Mesodermal cell (in vitro differentiated cells): ENCODE measurements around the gene VCL.
"Not testable (repeated sequence)": the region's sequence is repeated elsewhere in the genome, so short reads cannot be mapped to it uniquely, and the experiment has no call there.

Experiments used
- H3K27ac ChIP-seq: 2 replicates; pipeline ENCODE4 v1.7.0; 2013; ENCODE audit warnings: mild to moderate bottlenecking, low read depth, low read length, moderate library complexity; ENCODE audit not compliant: severe bottlenecking
- H3K36me3 ChIP-seq: 2 replicates; pipeline ENCODE4 v1.7.1; 2013; ENCODE audit warnings: mild to moderate bottlenecking, low read length, moderate library complexity; ENCODE audit not compliant: control insufficient read depth, insufficient read depth
- H3K4me1 ChIP-seq: one replicate; pipeline ENCODE4 v1.7.1; 2013; ENCODE audit warnings: mild to moderate bottlenecking, low read length; ENCODE audit not compliant: insufficient read depth, control insufficient read depth, poor library complexity, severe bottlenecking
- H3K4me3 ChIP-seq: 2 replicates; pipeline ENCODE4 v1.7.0; 2013; ENCODE audit warnings: low read length, control low read depth, mild to moderate bottlenecking; ENCODE audit not compliant: insufficient read depth, poor library complexity, severe bottlenecking; ENCODE audit errors: extremely low read depth
- H3K9me3 ChIP-seq: 2 replicates; pipeline ENCODE4 v1.7.1; 2013; ENCODE audit warnings: mild to moderate bottlenecking, low read length, moderate library complexity; ENCODE audit not compliant: control insufficient read depth
- WGBS, 2 experiments: methylation state at CpG; one replicate each; pipeline ENCODE4 v1.1.5; 2013; ENCODE audit warnings: missing lambda C conversion rate in 2 of 2; ENCODE audit not compliant: insufficient coverage in 2 of 2; 5-methylcytosine and 5-hydroxymethylcytosine counted together

VCL gene

DNA sequence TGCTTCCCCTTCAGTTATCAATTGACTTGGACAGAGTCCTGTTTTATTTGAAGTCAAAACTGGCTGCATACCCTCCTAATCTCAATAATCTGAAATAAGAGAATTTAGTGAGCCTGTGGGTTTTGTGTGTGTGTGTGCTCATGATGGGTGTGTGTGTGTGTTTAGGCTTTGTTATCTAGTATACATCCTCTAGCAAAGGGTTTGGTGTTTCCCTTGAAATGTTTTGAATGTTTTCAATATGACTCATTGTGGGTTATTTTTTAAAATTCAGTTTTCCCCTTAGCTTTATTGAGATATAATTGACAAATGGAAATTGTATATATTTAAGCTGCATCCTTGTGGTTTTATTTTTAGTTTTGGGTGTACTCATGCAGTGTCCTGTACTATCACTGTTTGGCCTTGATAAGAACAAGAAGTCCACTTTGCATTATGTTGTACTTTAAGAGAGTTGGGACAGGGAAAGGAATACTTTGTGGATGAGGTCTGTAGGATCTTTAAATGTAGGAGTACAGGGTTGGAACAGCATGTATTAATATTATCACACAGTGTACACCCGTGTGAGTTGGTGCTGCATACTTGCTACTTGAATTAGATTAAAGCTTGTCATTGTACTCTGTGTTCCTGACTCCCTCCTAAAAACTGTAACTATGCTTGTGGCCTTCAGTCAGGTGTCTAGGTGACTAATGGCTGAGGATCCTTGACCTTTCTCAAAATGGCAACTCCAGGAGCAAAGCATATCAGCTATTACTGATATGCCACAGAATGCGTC, 58.3 kb downstream of the VCL start:
- Histone ChIP-seq H3K27ac (peak overlapping the region; percentile 92), H3K4me3 (no peak overlapping the region), H3K9me3 (no peaks in the 10 kb centered on the region), H3K36me3 (peaks cover 27% of the 10 kb centered on the region), H3K4me1 (peaks cover 34% of the 10 kb centered on the region)
- 100% methylated on average over 1 of the region's 2 CpGs; no CpG with 5 or more reads in 1 of the 2 experiments for WGBS, 2 experiments

DNA sequence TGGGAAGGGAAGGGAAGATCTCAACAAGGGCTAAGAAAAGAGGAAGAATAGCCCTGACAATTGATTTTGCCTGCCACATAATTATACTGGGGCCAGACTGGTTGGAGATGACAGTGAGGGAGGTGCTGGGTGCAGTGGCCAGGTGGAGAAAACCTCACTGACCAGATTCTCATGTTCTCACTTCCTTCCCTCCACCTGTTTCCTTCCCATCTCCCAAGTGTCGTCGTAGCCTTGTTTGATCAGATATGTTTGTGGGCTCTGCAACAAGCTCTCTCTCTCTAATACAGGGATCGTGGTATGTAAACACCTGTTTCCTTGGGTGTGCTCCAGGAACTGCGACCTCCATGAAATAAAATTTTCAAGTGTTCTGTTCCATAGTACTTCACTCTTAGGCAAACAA, 60.2 kb downstream of the VCL start:
- no peak overlapping the region for H3K4me3 ChIP-seq
- peaks cover 9% of the 10 kb centered on the region for H3K9me3 ChIP-seq
- peaks cover 40% of the 10 kb centered on the region for H3K36me3 ChIP-seq
- 83 to 100% methylated on average over 3 to 4 of the region's 4 CpGs for WGBS, 2 experiments
- H3K27ac ChIP-seq: no peak overlapping the region
- peaks cover 26% of the 10 kb centered on the region for H3K4me1 ChIP-seq

DNA sequence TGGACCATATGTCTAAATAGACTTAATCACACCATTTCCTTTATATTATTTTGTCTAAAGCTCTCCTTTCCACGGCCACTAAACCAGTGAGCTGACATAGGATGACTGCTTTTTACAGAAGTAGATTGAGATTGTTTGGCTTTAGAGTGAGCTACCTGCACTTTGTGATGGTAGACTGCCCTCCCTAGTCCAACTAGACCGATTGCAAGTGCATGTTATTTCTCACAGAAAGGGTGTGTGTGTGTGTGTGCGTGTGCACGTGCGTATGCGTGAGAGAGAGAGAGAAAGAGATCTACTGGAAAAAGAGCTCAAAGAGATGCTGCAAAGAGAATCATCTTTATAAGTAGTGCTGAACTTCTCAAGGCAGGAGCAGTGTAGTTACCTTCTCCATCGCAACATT, 60.7 kb downstream of the VCL start:
- no peak overlapping the region for H3K4me3 ChIP-seq
- WGBS, 2 experiments: 92 to 100% methylated on average over 2 to 6 of the region's 7 CpGs
- H3K27ac ChIP-seq: no peak overlapping the region
- peaks cover 46% of the 10 kb centered on the region for H3K36me3 ChIP-seq
- H3K4me1 ChIP-seq: peaks cover 26% of the 10 kb centered on the region
- peaks cover 13% of the 10 kb centered on the region for H3K9me3 ChIP-seq

DNA sequence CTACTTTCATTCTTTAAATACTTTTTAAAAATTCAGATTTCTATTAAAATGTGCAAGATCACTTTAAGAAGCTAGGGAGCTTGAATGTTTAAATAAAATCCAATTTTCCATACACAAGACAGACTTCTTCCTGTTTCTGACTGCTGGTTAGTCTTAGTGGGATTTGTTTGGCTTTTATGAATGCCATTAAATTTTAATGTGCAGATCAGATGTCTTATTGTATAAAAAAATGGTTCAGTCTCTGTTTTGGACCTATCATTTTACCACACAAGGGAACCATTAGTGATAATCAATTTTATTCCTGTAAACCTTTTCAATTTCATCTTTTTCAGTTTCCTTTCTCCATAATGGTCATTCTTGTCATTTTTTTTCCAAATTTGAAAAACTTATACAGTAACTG, 63.2 kb downstream of the VCL start:
- no peak overlapping the region for H3K4me3 ChIP-seq
- H3K4me1 ChIP-seq: peaks cover 22% of the 10 kb centered on the region
- H3K36me3 ChIP-seq: peaks cover 62% of the 10 kb centered on the region
- peaks cover 13% of the 10 kb centered on the region for H3K9me3 ChIP-seq
- H3K27ac ChIP-seq: no peak overlapping the region

DNA sequence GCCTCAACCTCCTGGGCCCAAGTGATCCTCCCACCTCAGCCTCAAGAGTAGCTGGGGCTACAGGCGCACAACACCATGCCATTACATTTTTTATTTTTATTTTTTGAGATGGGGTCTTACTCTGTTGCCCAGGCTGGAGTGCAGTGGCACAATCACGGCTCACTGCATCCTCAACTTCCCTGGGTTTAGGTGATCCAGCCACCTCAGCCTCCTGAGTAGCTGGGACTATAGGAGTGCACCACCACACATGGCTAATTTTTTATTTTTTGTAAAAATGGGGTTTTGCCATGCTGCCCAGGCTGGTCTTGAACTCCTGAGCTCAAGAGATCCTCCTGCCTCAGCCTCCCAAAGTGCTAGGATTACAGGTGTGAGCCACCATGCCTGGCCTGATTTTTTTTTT, 64.1 kb downstream of the VCL start:
- 83 to 100% methylated on average over 1 of the region's 2 CpGs for WGBS, 2 experiments
- Histone ChIP-seq H3K4me1 (peaks cover 14% of the 10 kb centered on the region), H3K9me3 (peaks cover 13% of the 10 kb centered on the region), H3K36me3 (peaks cover 65% of the 10 kb centered on the region)
- not testable (repeated sequence) for H3K27ac ChIP-seq, H3K4me3 ChIP-seq

DNA sequence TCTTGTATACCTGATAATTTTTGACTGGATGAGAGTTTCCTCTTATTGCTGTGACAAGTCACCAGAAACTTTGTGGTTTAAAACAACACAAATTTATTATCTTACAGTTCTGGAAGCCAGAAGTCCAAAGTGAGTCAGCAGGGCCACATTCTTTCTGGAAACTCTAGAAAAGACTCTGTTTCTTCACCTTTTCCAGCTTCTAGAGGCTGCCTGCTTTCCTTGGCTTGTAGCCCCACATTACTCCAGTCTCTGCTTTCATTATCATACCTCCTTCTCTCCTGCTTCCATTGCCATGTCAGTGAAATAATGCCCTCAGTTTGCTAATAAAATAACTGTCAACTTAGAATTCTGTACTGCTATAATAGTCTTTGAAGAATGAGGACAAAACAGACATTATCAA, 65.3 kb downstream of the VCL start:
- Histone ChIP-seq H3K4me3 (no peak overlapping the region), H3K27ac (no peak overlapping the region), H3K4me1 (peaks cover 4% of the 10 kb centered on the region), H3K36me3 (peaks cover 61% of the 10 kb centered on the region), H3K9me3 (peaks cover 13% of the 10 kb centered on the region)

- Histone ChIP-seq H3K9me3 (peaks cover 9% of the 10 kb centered on the region), H3K27ac (peak overlapping the region; percentile 24), H3K36me3 (peaks cover 60% of the 10 kb centered on the region), H3K4me1 (peaks cover 24% of the 10 kb centered on the region), H3K4me3 (no peak overlapping the region)
- WGBS, 2 experiments: 96 to 97% methylated on average over 4 of the region's 4 CpGs
Observed at GRCh38 chr10:74067373-74068352, 69.7 kb downstream of the VCL start.

DNA sequence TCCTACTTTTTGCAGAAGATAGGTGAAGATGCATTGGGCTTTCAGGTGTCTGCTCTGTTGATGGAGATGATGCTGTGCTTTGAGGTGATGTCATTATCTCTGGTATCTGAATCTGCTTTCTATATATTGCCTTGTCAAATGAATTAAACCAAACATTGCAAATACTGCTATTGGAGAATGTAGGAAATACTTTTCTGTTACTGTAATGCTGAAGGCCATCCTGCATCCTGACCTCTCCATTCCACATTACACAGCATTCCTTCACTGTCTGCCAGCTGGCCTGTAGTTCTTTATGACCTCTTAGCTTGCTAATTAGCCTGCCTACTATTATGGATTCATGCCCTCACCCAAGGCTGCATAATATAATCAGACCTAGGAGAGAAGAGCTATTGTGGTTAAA, 73.2 kb downstream of the VCL start:
- H3K27ac ChIP-seq: peak overlapping the region; percentile 70
- no peak overlapping the region for H3K4me3 ChIP-seq
- H3K36me3 ChIP-seq: peaks cover 59% of the 10 kb centered on the region
- H3K4me1 ChIP-seq: peaks cover 23% of the 10 kb centered on the region
- no peaks in the 10 kb centered on the region for H3K9me3 ChIP-seq

DNA sequence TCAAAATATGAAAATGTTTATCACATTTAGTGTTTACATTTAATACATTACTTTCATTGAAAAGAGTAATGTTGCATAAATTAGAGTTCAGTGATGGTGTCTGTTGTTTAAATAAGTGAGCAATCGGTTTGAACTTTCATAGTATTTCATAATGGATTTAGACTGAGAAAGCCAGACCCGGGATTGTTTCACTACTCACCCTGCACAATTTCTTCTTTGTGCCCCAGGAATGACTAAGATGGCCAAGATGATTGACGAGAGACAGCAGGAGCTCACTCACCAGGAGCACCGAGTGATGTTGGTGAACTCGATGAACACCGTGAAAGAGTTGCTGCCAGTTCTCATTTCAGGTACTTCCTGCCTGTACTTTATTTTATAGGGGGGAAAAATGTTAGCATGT, 74.6 kb downstream of the VCL start:
- H3K27ac ChIP-seq: no peak overlapping the region
- peaks cover 68% of the 10 kb centered on the region for H3K36me3 ChIP-seq
- H3K4me3 ChIP-seq: no peak overlapping the region
- H3K9me3 ChIP-seq: no peaks in the 10 kb centered on the region
- H3K4me1 ChIP-seq: peaks cover 33% of the 10 kb centered on the region
- WGBS, 2 experiments: 79 to 94% methylated on average over 2 to 4 of the region's 6 CpGs

- peaks cover 59% of the 10 kb centered on the region for H3K36me3 ChIP-seq
- H3K4me1 ChIP-seq: peaks cover 54% of the 10 kb centered on the region
- H3K27ac ChIP-seq: peak overlapping the region; percentile 30
- no peak overlapping the region for H3K4me3 ChIP-seq
- 87 to 97% methylated on average over 5 of the region's 5 CpGs for WGBS, 2 experiments
- no peaks in the 10 kb centered on the region for H3K9me3 ChIP-seq
Observed at GRCh38 chr10:74075906-74076305, 78.0 kb downstream of the VCL start.

GRCh38 chr10:74076961-74077360, 79.0 kb downstream of the VCL start:
- H3K36me3 ChIP-seq: peaks cover 51% of the 10 kb centered on the region
- WGBS, 2 experiments: 86% methylated on average over 1 of the region's 2 CpGs

More at GRCh38 chr10:74076961-74077360, 79.0 kb downstream of the VCL start:
- Histone ChIP-seq H3K27ac (no peak overlapping the region), H3K4me1 (peaks cover 47% of the 10 kb centered on the region), H3K9me3 (no peaks in the 10 kb centered on the region), H3K4me3 (no peak overlapping the region)
